Endothelial cell of umbilical vein (primary cell): Measurements from ENCODE around the gene CLEC18A. TPM values are rescaled to one million over a fixed set of nuclear protein-coding genes. Genes with fewer than 3 reads are reported as not detected.
A peak's percentile ranks its signal among the peaks of the same experiment; 100 is the strongest.

Experiments
- BruUV-seq: library from RNA; stranded (reverse); fragments of 400-500 nt; replicated peaks from 2 replicates; lab custom pipeline; 2021; lab: Mats Ljungman, UMichigan
- CTCF ChIA-PET: fragments of 300-600, 350-600 bp; sonication (Branson Sonifier 250); formaldehyde crosslinking; loops from one replicate; lab custom pipeline; 2021; ENCODE audit warnings: antibody characterized with exemption, inconsistent platforms; lab: Charles Lee
- POLR2A ChIA-PET: fragments of 300-600, 350-600 bp; sonication (Branson Sonifier 250); formaldehyde crosslinking; loops from one replicate; lab custom pipeline; 2021; ENCODE audit warnings: antibody characterized with exemption, inconsistent platforms; lab: Charles Lee
- DNase-seq: peaks from one replicate; pipeline ENCODE4 v3.0.0-alpha.2; 2011; ENCODE audit warnings: low read depth, low spot score
- FAIRE-seq: peaks from 2 replicates; lab custom pipeline; 2011; peaks lifted over from hg19 to GRCh38; lab: Jason Lieb, UNC
- H2AFZ ChIP-seq: 2 replicates; pipeline ENCODE4 v1.6.0; 2012; ENCODE audit warnings: low read depth, low read length, control low read depth, inconsistent platforms
- H3K27ac ChIP-seq: 2 replicates; pipeline ENCODE4 v1.5.1; 2011; ENCODE audit warnings: low read depth, mild to moderate bottlenecking, control low read depth, low read length, moderate library complexity; ENCODE audit not compliant: insufficient read depth
- H3K27me3 ChIP-seq, 2 experiments: 2 replicates each; pipeline versions ENCODE4 v1.6.0 to v1.6.1; 2011; ENCODE audit warnings: low read length in 2 of 2, mixed read lengths in 1 of 2; ENCODE audit not compliant: control insufficient read depth in 2 of 2, insufficient read depth in 2 of 2
- H3K36me3 ChIP-seq, 2 experiments: 2 replicates in 1 of 2; 3 replicates in 1 of 2; pipeline ENCODE4 v1.5.1; 2011; ENCODE audit warnings: low read length in 2 of 2, mild to moderate bottlenecking in 1 of 2, moderate library complexity in 1 of 2; ENCODE audit not compliant: control insufficient read depth in 2 of 2, insufficient read depth in 2 of 2; ENCODE audit errors: extremely low read depth in 1 of 2
- H3K4me1 ChIP-seq: 3 replicates; pipeline ENCODE4 v1.5.1; 2011; ENCODE audit warnings: mild to moderate bottlenecking, low read length; ENCODE audit not compliant: control insufficient read depth, insufficient read depth; ENCODE audit errors: extremely low read depth
- H3K4me2 ChIP-seq: 2 replicates; pipeline ENCODE4 v1.6.1; 2011; ENCODE audit warnings: low read length, control low read depth, mixed read lengths; ENCODE audit not compliant: insufficient read depth
- H3K4me3 ChIP-seq, 3 experiments: fragments of 200-600 bp in 1 of 3; sonication (generic), shearing (Covaris generic) in 1 of 3; replicated peaks in 1 of 3; 2 replicates each; pipeline ENCODE4 v1.5.1; 2011 to 2016; ENCODE audit warnings: control low read depth in 3 of 3, low read length in 3 of 3, mild to moderate bottlenecking in 2 of 3, inconsistent platforms in 1 of 3, low read depth in 1 of 3, moderate library complexity in 1 of 3; ENCODE audit not compliant: insufficient read depth in 1 of 3
- H3K79me2 ChIP-seq: 2 replicates; pipeline ENCODE4 v1.6.0; 2012; ENCODE audit warnings: low read length, inconsistent platforms; ENCODE audit not compliant: control insufficient read depth, insufficient read depth
- H3K9ac ChIP-seq: replicated peaks from 2 replicates; pipeline ENCODE3; 2011; ENCODE audit warnings: low read length, control low read depth; ENCODE audit not compliant: insufficient read depth; ENCODE audit errors: extremely low read depth
- H3K9me1 ChIP-seq: replicated peaks from 3 replicates; pipeline ENCODE4 v1.6.0; 2011; ENCODE audit warnings: mild to moderate bottlenecking, low read length; ENCODE audit not compliant: control insufficient read depth, insufficient read depth; ENCODE audit errors: extremely low read depth
- H3K9me3 ChIP-seq: replicated peaks from 2 replicates; pipeline ENCODE4 v1.5.1; 2012; ENCODE audit warnings: low read length, inconsistent platforms; ENCODE audit not compliant: control insufficient read depth, insufficient read depth
- H4K20me1 ChIP-seq: replicated peaks from 2 replicates; pipeline ENCODE3; 2011; ENCODE audit warnings: mild to moderate bottlenecking, low read length; ENCODE audit not compliant: control insufficient read depth, insufficient read depth; ENCODE audit errors: extremely low read depth
- EZH2 ChIP-seq: IDR thresholded peaks from 2 replicates; pipeline ENCODE4 v1.6.1; 2012; ENCODE audit warnings: borderline replicate concordance, low read depth, mild to moderate bottlenecking, moderate library complexity, low read length, inconsistent platforms; ENCODE audit not compliant: severe bottlenecking
- FOS ChIP-seq: IDR thresholded peaks from 2 replicates; pipeline ENCODE4 v1.6.1; 2011; ENCODE audit warnings: mild to moderate bottlenecking, low read length, moderate library complexity, borderline replicate concordance; ENCODE audit not compliant: insufficient read depth
- GATA2 ChIP-seq: IDR thresholded peaks from 2 replicates; pipeline ENCODE4 v1.7.0; 2011; ENCODE audit warnings: low read depth, mild to moderate bottlenecking, moderate library complexity, mixed read lengths, low read length; ENCODE audit not compliant: insufficient read length, insufficient read depth
- MAX ChIP-seq: IDR thresholded peaks from 2 replicates; pipeline ENCODE4 v1.6.1; 2011; ENCODE audit not compliant: insufficient read depth, insufficient read length
- POLR2AphosphoS5 ChIP-seq: IDR thresholded peaks from 2 replicates; pipeline ENCODE4 v1.6.1; 2012; ENCODE audit warnings: low read depth, mild to moderate bottlenecking, control low read depth, low read length, moderate library complexity; ENCODE audit not compliant: insufficient read depth
- dilution Hi-C: fragments of 300-500 bp; cut with MboI; formaldehyde crosslinking; loops from one replicate; pipeline ENCODE4 v1.15.0; 2019; ENCODE audit warnings: low sequenced_read_pairs; ENCODE audit not compliant: extremely low pct_ligation_motif_present
- intact Hi-C: fragments of 100-400 bp; cut with micrococcal nuclease; formaldehyde crosslinking; loops from one replicate; pipeline ENCODE4 v1.10.0; 2022
- polyA plus RNA-seq, 4 experiments: library from polyadenylated mRNA; depleted of rRNA in 3 of 4; stranded (reverse) in 3 of 4; unstranded in 1 of 4; fragments of >200 nt; gene quantifications; 2 replicates each; pipeline versions ENCODE4 v1.2.1 to v1.2.3, GENCODE V29; 2011 to 2012; ENCODE audit warnings: missing spikeins in 1 of 4
- total RNA-seq: library from RNA; stranded (reverse); gene quantifications from 2 replicates; pipeline ENCODE4 v1.2.3, GENCODE V29; 2021

Gene CLEC18A
- total and polyA plus RNA-seq, 2 donors (not counting 3 experiments of a cell fraction or from before 2014, with no cell fraction given), result 0.35 to 0.51 TPM

DNA sequence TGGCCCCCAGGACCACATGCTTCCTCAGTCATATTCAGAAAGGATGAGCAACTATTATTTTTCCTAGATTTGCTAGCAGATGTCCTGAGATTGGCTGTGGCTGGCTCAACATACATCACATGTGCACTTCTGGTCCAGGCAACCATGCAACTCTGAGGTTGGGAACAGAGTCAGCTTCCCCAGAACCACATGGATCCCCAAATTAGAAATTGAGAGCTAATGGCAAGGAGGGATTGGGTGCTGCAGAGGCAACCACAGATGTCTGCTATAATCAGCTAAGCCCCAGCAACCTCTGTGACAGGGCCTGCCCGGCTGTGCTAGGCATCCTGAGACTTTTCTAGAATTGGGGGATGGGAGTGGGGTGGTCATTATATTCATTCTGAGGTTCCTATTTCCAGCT, 33.8 kb upstream of the CLEC18A start:
- TF ChIP-seq MAX (no peak), EZH2 (no peak), GATA2 (no peak)
- Histone ChIP-seq H3K36me3 (peaks cover 0 to 2% of the 10 kb centered on the region in 2 experiments), H3K4me3 (no peak overlapping the region), H4K20me1 (no peaks in the 10 kb centered on the region), H3K4me2 (no peak overlapping the region), H3K79me2 (no peaks in the 10 kb centered on the region), H3K9me1 (no peaks in the 10 kb centered on the region), H3K27me3 (no peaks in the 10 kb centered on the region), H3K9me3 (no peaks in the 10 kb centered on the region), H3K4me1 (peaks cover 11% of the 10 kb centered on the region), H3K9ac (no peak overlapping the region), H3K27ac (no peak overlapping the region), H2AFZ (no peak overlapping the region)
- intact Hi-C loops (loop anchor here (5.0 kb wide), 1 partner anchor 70 kb away; no protein-coding TSS in a partner anchor), dilution Hi-C loops (no loop called here)
- no TSS peak for BruUV-seq
- DNase-seq (no peak), FAIRE-seq (no peak)
- POLR2A ChIA-PET, result interaction anchor here (0.6 kb wide), 1 partner anchor 69 kb away, joined by 3 read pairs; no protein-coding TSS in a partner anchor
- CTCF ChIA-PET, result interaction anchor here (0.6 to 4.3 kb wide), 6 partner anchors 10 to 120 kb away, joined by 3 to 32 read pairs (median 3); no protein-coding TSS in a partner anchor

GRCh38 chr16:69917739-69918138, 33.4 kb upstream of the CLEC18A start:
- Histone ChIP-seq H3K4me2 (peak overlapping the region; percentile 69), H4K20me1 (no peaks in the 10 kb centered on the region), H3K27ac (peak overlapping the region; percentile 68), H3K9me3 (no peaks in the 10 kb centered on the region), H3K9ac (peak overlapping the region; percentile 68), H2AFZ (peak overlapping the region; percentile 39), H3K4me3 (no peak overlapping the region), H3K9me1 (no peaks in the 10 kb centered on the region), H3K79me2 (no peaks in the 10 kb centered on the region), H3K27me3 (no peaks in the 10 kb centered on the region), H3K36me3 (peaks cover 0 to 2% of the 10 kb centered on the region in 2 experiments), H3K4me1 (peaks cover 11% of the 10 kb centered on the region)
- ChIA-PET CTCF (interaction anchor here (0.6 to 4.3 kb wide), 6 partner anchors 10 to 121 kb away, joined by 3 to 32 read pairs (median 3); no protein-coding TSS in a partner anchor), POLR2A (interaction anchor here (0.6 kb wide), 1 partner anchor 69 kb away, joined by 3 read pairs; no protein-coding TSS in a partner anchor)
- FAIRE-seq (peak; percentile 70), DNase-seq (peak; percentile 74)
- intact Hi-C loops, result loop anchor here (5.0 kb wide), 1 partner anchor 70 kb away; no protein-coding TSS in a partner anchor
- TF ChIP-seq POLR2AphosphoS5 (peak; percentile 42), MAX (peak; percentile 54), GATA2 (no peak), FOS (no peak)
- no TSS peak for BruUV-seq
- dilution Hi-C loops, result no loop called here
